H9 (cell line): ENCODE results near the gene SLC4A5. TPM values are rescaled to one million over a fixed set of nuclear protein-coding genes. Genes with fewer than 3 reads are reported as not detected.

Experiments used
- DNase-seq: peaks from one replicate; pipeline ENCODE4 v3.0.0-alpha.2; 2017
- H2AFZ ChIP-seq: one replicate; pipeline ENCODE4 v1.6.1; 2013; ENCODE audit warnings: mild to moderate bottlenecking, low read length, control low read depth, moderate library complexity
- H2AK5ac ChIP-seq: 2 replicates; pipeline ENCODE4 v1.6.1; 2013; ENCODE audit warnings: low read length, control low read depth, mixed read lengths; ENCODE audit not compliant: insufficient read length
- H2BK120ac ChIP-seq: one replicate; pipeline ENCODE4 v1.6.1; 2013; ENCODE audit warnings: low read depth, mild to moderate bottlenecking, low read length, control low read depth, inconsistent platforms; ENCODE audit not compliant: poor library complexity, severe bottlenecking
- H2BK12ac ChIP-seq: 2 replicates; pipeline ENCODE4 v1.6.1; 2013; ENCODE audit warnings: low read length, control low read depth, mixed read lengths, low read depth; ENCODE audit not compliant: insufficient read length
- H2BK15ac ChIP-seq: 2 replicates; pipeline ENCODE4 v1.6.1; 2013; ENCODE audit warnings: low read depth, low read length, control low read depth
- H2BK20ac ChIP-seq: one replicate; pipeline ENCODE4 v1.6.1; 2013; ENCODE audit warnings: low read depth, mild to moderate bottlenecking, low read length, control low read depth, inconsistent platforms; ENCODE audit not compliant: poor library complexity, severe bottlenecking
- H2BK5ac ChIP-seq: 2 replicates; pipeline ENCODE4 v1.6.1; 2013; ENCODE audit warnings: low read length, control low read depth, mixed read lengths; ENCODE audit not compliant: insufficient read length
- H3K14ac ChIP-seq: 2 replicates; pipeline ENCODE4 v1.6.1; 2013; ENCODE audit warnings: low read length, control low read depth; ENCODE audit not compliant: insufficient read depth
- H3K18ac ChIP-seq: 2 replicates; pipeline ENCODE4 v1.6.1; 2013; ENCODE audit warnings: low read depth, mild to moderate bottlenecking, mixed read lengths, low read length, control low read depth; ENCODE audit not compliant: insufficient read length
- H3K23ac ChIP-seq: 2 replicates; pipeline ENCODE4 v1.6.1; 2013; ENCODE audit warnings: low read length, control low read depth, mixed read lengths, low read depth; ENCODE audit not compliant: insufficient read length
- H3K23me2 ChIP-seq: 2 replicates; pipeline ENCODE4 v1.6.1; 2013; ENCODE audit warnings: low read depth, mild to moderate bottlenecking, mixed read lengths, low read length, control low read depth; ENCODE audit not compliant: insufficient read length, poor library complexity, severe bottlenecking
- H3K27ac ChIP-seq: 2 replicates; pipeline ENCODE4 v1.5.1; 2013; ENCODE audit warnings: low read length, control low read depth, mixed read lengths, low read depth; ENCODE audit not compliant: insufficient read length
- H3K27me3 ChIP-seq: 2 replicates; pipeline ENCODE4 v1.6.1; 2013; ENCODE audit warnings: low read length, control low read depth, inconsistent platforms; ENCODE audit not compliant: insufficient read depth
- H3K4ac ChIP-seq: 2 replicates; pipeline ENCODE4 v1.6.1; 2013; ENCODE audit warnings: low read depth, mild to moderate bottlenecking, control low read depth, inconsistent platforms, low read length, moderate library complexity
- H3K4me1 ChIP-seq: 2 replicates; pipeline ENCODE4 v1.6.1; 2013; ENCODE audit warnings: low read length, control low read depth, inconsistent platforms; ENCODE audit not compliant: insufficient read depth
- H3K4me2 ChIP-seq: 2 replicates; pipeline ENCODE4 v1.6.1; 2013; ENCODE audit warnings: low read length, control low read depth, mixed read lengths; ENCODE audit not compliant: insufficient read length, insufficient read depth
- H3K56ac ChIP-seq: 2 replicates; pipeline ENCODE4 v1.6.1; 2013; ENCODE audit warnings: low read depth, mild to moderate bottlenecking, mixed read lengths, low read length, control low read depth; ENCODE audit not compliant: insufficient read length
- H3K79me1 ChIP-seq: 2 replicates; pipeline ENCODE4 v1.6.1; 2013; ENCODE audit warnings: low read depth, mild to moderate bottlenecking, moderate library complexity, low read length, control low read depth, inconsistent platforms; ENCODE audit not compliant: insufficient read depth, poor library complexity, severe bottlenecking
- H3K79me2 ChIP-seq: 2 replicates; pipeline ENCODE4 v1.6.1; 2013; ENCODE audit warnings: low read length, control low read depth, inconsistent platforms; ENCODE audit not compliant: insufficient read depth
- H3K9ac ChIP-seq: 2 replicates; pipeline ENCODE4 v1.6.1; 2013; ENCODE audit warnings: low read length, control low read depth, mixed read lengths; ENCODE audit not compliant: insufficient read length; ENCODE audit errors: extremely low read depth
- H3K9me3 ChIP-seq: one replicate; pipeline ENCODE4 v1.6.1; 2013; ENCODE audit warnings: low read depth, low read length, inconsistent platforms; ENCODE audit not compliant: control insufficient read depth
- H3T11ph ChIP-seq: one replicate; pipeline ENCODE4 v1.6.1; 2013; ENCODE audit warnings: mild to moderate bottlenecking, low read length, control low read depth, inconsistent platforms
- H4K20me1 ChIP-seq: one replicate; pipeline ENCODE4 v1.6.1; 2013; ENCODE audit not compliant: control insufficient read depth, insufficient read length, insufficient read depth
- H4K5ac ChIP-seq: 2 replicates; pipeline ENCODE4 v1.6.1; 2013; ENCODE audit warnings: low read depth, mild to moderate bottlenecking, mixed read lengths, low read length, control low read depth; ENCODE audit not compliant: insufficient read length
- H4K8ac ChIP-seq: replicated peaks from 2 replicates; pipeline ENCODE4 v1.6.1; 2013; ENCODE audit warnings: low read length, control low read depth, mixed read lengths, low read depth; ENCODE audit not compliant: insufficient read length
- H4K91ac ChIP-seq: 2 replicates; pipeline ENCODE4 v1.6.1; 2013; ENCODE audit warnings: low read depth, mild to moderate bottlenecking, moderate library complexity, mixed read lengths, low read length, control low read depth; ENCODE audit not compliant: insufficient read length
- H3K27ac Mint-ChIP-seq, 3 experiments: 2 replicates in 2 of 3; 3 replicates in 1 of 3; pipeline ENCODE4 v1.8.0; 2020 to 2021; ENCODE audit warnings: mixed read lengths in 3 of 3, mild to moderate bottlenecking in 1 of 3, moderate library complexity in 1 of 3
- H3K27me3 Mint-ChIP-seq: 2 replicates; pipeline ENCODE4 v1.8.0; 2021; ENCODE audit warnings: low read depth, mild to moderate bottlenecking, moderate library complexity, mixed read lengths
- H3K36me3 Mint-ChIP-seq, 3 experiments: 2 replicates in 2 of 3; 3 replicates in 1 of 3; pipeline ENCODE4 v1.8.0; 2020 to 2021; ENCODE audit warnings: low read depth in 3 of 3, mixed read lengths in 3 of 3; ENCODE audit not compliant: insufficient read depth in 1 of 3
- H3K4me1 Mint-ChIP-seq, 2 experiments: 2 replicates each; pipeline ENCODE4 v1.8.0; 2020; ENCODE audit warnings: mixed read lengths in 2 of 2
- H3K4me3 Mint-ChIP-seq, 2 experiments: 2 replicates in 1 of 2; 3 replicates in 1 of 2; pipeline ENCODE4 v1.8.0; 2020 to 2021; ENCODE audit warnings: mild to moderate bottlenecking in 2 of 2, mixed read lengths in 2 of 2, moderate library complexity in 1 of 2
- H3K9me3 Mint-ChIP-seq, 2 experiments: 2 replicates in 1 of 2; 3 replicates in 1 of 2; pipeline ENCODE4 v1.8.0; 2020; ENCODE audit warnings: mild to moderate bottlenecking in 2 of 2, mixed read lengths in 2 of 2, moderate library complexity in 1 of 2
- whole genome bisulfite sequencing: extraction: QIAGEN DNeasy Blood & Tissue Kit; methylation state at CpG from one replicate; pipeline ENCODE4 v1.1.7; 2013; ENCODE audit warnings: missing lambda C conversion rate, low lambda C conversion rate, mixed read lengths; ENCODE audit not compliant: insufficient read length; ENCODE audit errors: extremely low coverage; 5-methylcytosine and 5-hydroxymethylcytosine counted together
- total RNA-seq: library from RNA; stranded (reverse); gene quantifications from 2 replicates; pipeline ENCODE4 v1.2.1, GENCODE V29; 2021
- TF ChIP-seq, protein P1 (sequence below): fragments of 200-600 bp; sonication (generic); conservative IDR thresholded peaks from 3 replicates; pipeline ENCODE4 v1.8.0; 2021; ENCODE audit warnings: antibody characterized with exemption, mild to moderate bottlenecking

The SLC4A5 gene
- total RNA-seq, 1 experiment from 2014 or later: 0.50 TPM

DNA sequence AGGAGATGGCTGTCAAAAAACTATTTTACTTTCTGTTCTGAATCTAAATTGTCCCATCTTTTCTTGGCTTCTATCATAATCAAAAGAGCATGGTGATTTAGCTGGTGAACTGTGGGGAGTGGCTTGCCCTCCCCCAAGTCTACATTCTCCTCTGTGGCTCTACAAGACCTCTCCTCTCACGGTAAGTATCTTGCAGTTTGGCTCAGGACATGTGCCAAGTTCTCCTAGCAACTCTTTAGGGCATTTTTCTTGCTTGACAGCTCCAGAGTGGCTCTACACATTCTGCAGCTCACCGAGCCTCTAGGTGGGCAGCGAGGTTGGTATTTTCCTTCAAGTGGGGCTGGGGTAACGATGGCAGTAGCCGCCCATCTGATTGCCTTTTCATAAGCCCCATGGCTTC is 29.1 kb downstream of the SLC4A5 start:
- H3K79me1 ChIP-seq: no peaks in the 10 kb centered on the region
- H2AFZ ChIP-seq: no peak overlapping the region
- no peak overlapping the region for H3K9ac ChIP-seq
- no peak overlapping the region for H2BK120ac ChIP-seq
- no peak overlapping the region for H3T11ph ChIP-seq
- H3K27me3 Mint-ChIP-seq: no peaks in the 10 kb centered on the region; the same call in 1 of the 2 replicates
- no peaks in the 10 kb centered on the region for H3K9me3 ChIP-seq
- DNase-seq: no peak
- no peak overlapping the region for H3K4me2 ChIP-seq
- no peak overlapping the region for H3K56ac ChIP-seq
- TF ChIP-seq, protein P1, sequence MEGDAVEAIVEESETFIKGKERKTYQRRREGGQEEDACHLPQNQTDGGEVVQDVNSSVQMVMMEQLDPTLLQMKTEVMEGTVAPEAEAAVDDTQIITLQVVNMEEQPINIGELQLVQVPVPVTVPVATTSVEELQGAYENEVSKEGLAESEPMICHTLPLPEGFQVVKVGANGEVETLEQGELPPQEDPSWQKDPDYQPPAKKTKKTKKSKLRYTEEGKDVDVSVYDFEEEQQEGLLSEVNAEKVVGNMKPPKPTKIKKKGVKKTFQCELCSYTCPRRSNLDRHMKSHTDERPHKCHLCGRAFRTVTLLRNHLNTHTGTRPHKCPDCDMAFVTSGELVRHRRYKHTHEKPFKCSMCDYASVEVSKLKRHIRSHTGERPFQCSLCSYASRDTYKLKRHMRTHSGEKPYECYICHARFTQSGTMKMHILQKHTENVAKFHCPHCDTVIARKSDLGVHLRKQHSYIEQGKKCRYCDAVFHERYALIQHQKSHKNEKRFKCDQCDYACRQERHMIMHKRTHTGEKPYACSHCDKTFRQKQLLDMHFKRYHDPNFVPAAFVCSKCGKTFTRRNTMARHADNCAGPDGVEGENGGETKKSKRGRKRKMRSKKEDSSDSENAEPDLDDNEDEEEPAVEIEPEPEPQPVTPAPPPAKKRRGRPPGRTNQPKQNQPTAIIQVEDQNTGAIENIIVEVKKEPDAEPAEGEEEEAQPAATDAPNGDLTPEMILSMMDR: no peak
- H3K14ac ChIP-seq: no peak overlapping the region
- H3K4me1 Mint-ChIP-seq: peaks cover 4 to 8% of the 10 kb centered on the region in 2 experiments
- H3K4ac ChIP-seq: no peak overlapping the region
- no peak overlapping the region for H3K18ac ChIP-seq
- WGBS: no CpG with 5 or more reads among the region's 5 CpGs
- H3K23ac ChIP-seq: no peak overlapping the region
- H3K27me3 ChIP-seq: no peaks in the 10 kb centered on the region
- H4K91ac ChIP-seq: no peak overlapping the region
- no peak overlapping the region for H2BK15ac ChIP-seq
- no peak overlapping the region for H4K8ac ChIP-seq
- H2BK20ac ChIP-seq: no peak overlapping the region
- no peak overlapping the region; a peak in 1 of 7 replicates for H3K27ac Mint-ChIP-seq
- no peaks in the 10 kb centered on the region; the same call in 1 of the 2 replicates for H3K4me1 ChIP-seq
- no peak overlapping the region for H4K5ac ChIP-seq
- H3K23me2 ChIP-seq: no peaks in the 10 kb centered on the region
- H3K36me3 Mint-ChIP-seq: no peaks in the 10 kb centered on the region
- H3K4me3 Mint-ChIP-seq: no peak overlapping the region
- no peak overlapping the region for H2BK5ac ChIP-seq
- no peak overlapping the region for H2BK12ac ChIP-seq
- no peaks in the 10 kb centered on the region for H3K79me2 ChIP-seq
- no peak overlapping the region for H2AK5ac ChIP-seq
- H3K27ac ChIP-seq: no peak overlapping the region
- H3K9me3 Mint-ChIP-seq: no peaks in the 10 kb centered on the region
- H4K20me1 ChIP-seq: no peaks in the 10 kb centered on the region
